Fibroblast of lung (primary cell): ENCODE data around the gene ABCG8. TPM values are rescaled to one million over a fixed set of nuclear protein-coding genes. Genes with fewer than 3 reads are reported as not detected.
A peak's percentile ranks its signal among the peaks of the same experiment; 100 is the strongest.

Experiments
- DNase-seq, 2 donors: peaks; one replicate each; pipeline versions ENCODE4 v3.0.0 to v3.0.0-alpha.2; 2010; ENCODE audit warnings: low read depth in 2 of 2
- H2AFZ ChIP-seq: 2 replicates; pipeline ENCODE4 v1.5.1; 2012; ENCODE audit warnings: low read length, control low read depth, inconsistent platforms
- H3K27ac ChIP-seq: 2 replicates; pipeline ENCODE4 v1.5.1; 2011; ENCODE audit warnings: low read length, control low read depth; ENCODE audit not compliant: insufficient read depth
- H3K27me3 ChIP-seq: 2 replicates; pipeline ENCODE4 v1.5.1; 2011; ENCODE audit warnings: mild to moderate bottlenecking, low read length; ENCODE audit not compliant: control insufficient read depth, insufficient read depth
- H3K36me3 ChIP-seq: 2 replicates; pipeline ENCODE4 v1.5.1; 2011; ENCODE audit warnings: low read length; ENCODE audit not compliant: control insufficient read depth, insufficient read depth
- H3K4me1 ChIP-seq: 2 replicates; pipeline ENCODE4 v1.5.1; 2011; ENCODE audit warnings: low read length; ENCODE audit not compliant: control insufficient read depth, insufficient read depth; ENCODE audit errors: extremely low read depth
- H3K4me2 ChIP-seq: 2 replicates; pipeline ENCODE4 v1.5.1; 2011; ENCODE audit warnings: low read length, control low read depth; ENCODE audit not compliant: insufficient read depth; ENCODE audit errors: extremely low read depth
- H3K4me3 ChIP-seq, 4 experiments: fragments of 200-600 bp in 1 of 4; sonication (generic) in 1 of 4; replicated peaks in 1 of 4; 2 replicates each; pipeline ENCODE4 v1.5.1; 2011 to 2016; ENCODE audit warnings: low read length in 4 of 4, low read depth in 3 of 4, mild to moderate bottlenecking in 3 of 4, control low read depth in 2 of 4, inconsistent platforms in 1 of 4, mixed read lengths in 1 of 4; ENCODE audit not compliant: insufficient read depth in 1 of 4; ENCODE audit errors: control extremely low read depth in 1 of 4
- H3K79me2 ChIP-seq: 2 replicates; pipeline ENCODE4 v1.5.1; 2012; ENCODE audit warnings: mild to moderate bottlenecking, low read length, inconsistent platforms; ENCODE audit not compliant: control insufficient read depth, insufficient read depth
- H3K9ac ChIP-seq: 2 replicates; pipeline ENCODE4 v1.5.1; 2011; ENCODE audit warnings: mild to moderate bottlenecking, low read length, control low read depth; ENCODE audit not compliant: insufficient read depth
- H3K9me3 ChIP-seq: 2 replicates; pipeline ENCODE4 v1.5.1; 2012; ENCODE audit warnings: low read depth, low read length; ENCODE audit not compliant: control insufficient read depth, insufficient read depth
- H4K20me1 ChIP-seq: 2 replicates; pipeline ENCODE4 v1.5.1; 2011; ENCODE audit warnings: low read length; ENCODE audit not compliant: control insufficient read depth, insufficient read depth; ENCODE audit errors: extremely low read depth
- CTCF ChIP-seq, 2 donors: IDR thresholded peaks in 1 of 2; conservative IDR thresholded peaks in 1 of 2; 1 replicate in 1 of 2; 2 replicates in 1 of 2; pipeline ENCODE4 v1.5.1; 2011 to 2012; ENCODE audit warnings: low read length in 2 of 2, control low read depth in 1 of 2, inconsistent platforms in 1 of 2, low read depth in 1 of 2, mild to moderate bottlenecking in 1 of 2
- EZH2 ChIP-seq: IDR thresholded peaks from 2 replicates; pipeline ENCODE4 v1.5.1; 2012; ENCODE audit warnings: low read length, control low read depth, mild to moderate bottlenecking; ENCODE audit errors: missing control alignments
- polyA plus RNA-seq, 2 donors: library from polyadenylated mRNA; depleted of rRNA in 1 of 2; stranded (reverse) in 1 of 2; unstranded in 1 of 2; fragments of >200 nt; gene quantifications; 2 replicates each; pipeline ENCODE4 v1.2.1, GENCODE V29; 2011 to 2012; ENCODE audit warnings: missing spikeins in 1 of 2
- total RNA-seq: library from RNA; depleted of rRNA; stranded (reverse); fragments of >200 nt; gene quantifications from 2 replicates; pipeline ENCODE4 v1.2.1, GENCODE V29; 2014

ABCG8 gene
- total and polyA plus RNA-seq, 2 donors (not counting 1 experiment from before 2014, with no cell fraction given), result not detected

GRCh38 chr2:43814711-43815110, 24.1 kb upstream of the ABCG8 start:
- Histone ChIP-seq H3K4me1 (no peaks in the 10 kb centered on the region), H3K79me2 (no peaks in the 10 kb centered on the region), H4K20me1 (no peaks in the 10 kb centered on the region), H3K4me2 (no peak overlapping the region), H3K4me3 (no peak overlapping the region), H3K9ac (no peak overlapping the region), H3K27ac (no peak overlapping the region), H2AFZ (no peak overlapping the region), H3K9me3 (no peaks in the 10 kb centered on the region), H3K36me3 (no peaks in the 10 kb centered on the region), H3K27me3 (no peaks in the 10 kb centered on the region)
- TF ChIP-seq EZH2 (no peak), CTCF (conservative IDR thresholded peaks at IDR 0.05 in 1 of 2, IDR thresholded peaks at IDR 0.05 in 1 of 2; ENCODE audit: low read depth in 1 of 2, low read length in 2 of 2) (no peak)
- no peak for DNase-seq

DNA sequence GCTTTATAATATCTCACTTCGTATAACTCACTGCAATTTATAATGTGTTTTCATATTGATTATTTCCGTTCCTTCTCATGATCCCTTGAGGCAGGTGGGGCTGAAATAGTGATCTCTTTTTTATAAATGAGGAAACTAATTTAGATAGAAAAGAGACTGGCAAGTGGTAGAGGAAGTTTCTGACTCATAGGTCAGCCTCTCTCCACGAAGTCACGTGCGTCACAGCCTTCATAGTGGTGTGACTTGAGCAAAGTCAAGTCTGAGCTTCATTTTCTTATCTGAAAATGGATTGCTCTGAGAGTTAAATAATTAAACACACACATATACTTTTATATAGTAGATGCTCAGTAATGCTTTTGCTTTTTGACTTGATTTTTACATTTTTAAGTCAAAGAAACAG, 20.0 kb upstream of the ABCG8 start:
- TF ChIP-seq EZH2 (no peak), CTCF (conservative IDR thresholded peaks at IDR 0.05 in 1 of 2, IDR thresholded peaks at IDR 0.05 in 1 of 2; ENCODE audit: low read depth in 1 of 2, low read length in 2 of 2) (no peak)
- H3K4me1 ChIP-seq, result no peaks in the 10 kb centered on the region
- peak; percentile 58 to 75 for DNase-seq
- no peaks in the 10 kb centered on the region for H3K36me3 ChIP-seq
- no peak overlapping the region for H3K4me2 ChIP-seq
- H3K9me3 ChIP-seq, result no peaks in the 10 kb centered on the region
- no peak overlapping the region for H3K27ac ChIP-seq
- no peak overlapping the region for H2AFZ ChIP-seq
- H3K79me2 ChIP-seq, result no peaks in the 10 kb centered on the region
- no peak overlapping the region for H3K4me3 ChIP-seq
- peaks cover 9% of the 10 kb centered on the region for H3K27me3 ChIP-seq
- no peaks in the 10 kb centered on the region for H4K20me1 ChIP-seq
- H3K9ac ChIP-seq, result no peak overlapping the region

GRCh38 chr2:43819491-43820163, 19.1 kb upstream of the ABCG8 start:
- H3K9ac ChIP-seq, result no peak overlapping the region
- H3K9me3 ChIP-seq, result no peaks in the 10 kb centered on the region
- DNase-seq, result no peak
- peaks cover 13% of the 10 kb centered on the region for H3K27me3 ChIP-seq
- no peaks in the 10 kb centered on the region for H3K79me2 ChIP-seq
- H3K4me2 ChIP-seq, result no peak overlapping the region
- H3K4me1 ChIP-seq, result no peaks in the 10 kb centered on the region
- no peaks in the 10 kb centered on the region for H4K20me1 ChIP-seq
- no peak overlapping the region for H3K27ac ChIP-seq
- no peaks in the 10 kb centered on the region for H3K36me3 ChIP-seq
- no peak overlapping the region for H2AFZ ChIP-seq
- no peak for TF ChIP-seq CTCF (conservative IDR thresholded peaks at IDR 0.05 in 1 of 2, IDR thresholded peaks at IDR 0.05 in 1 of 2; ENCODE audit: low read depth in 1 of 2, low read length in 2 of 2)
- no peak for TF ChIP-seq EZH2
- no peak overlapping the region for H3K4me3 ChIP-seq
